ENCODE results near the gene SH3PXD2A. TPM values are rescaled to one million over a fixed set of nuclear protein-coding genes. Genes with fewer than 3 reads are reported as not detected.

SH3PXD2A gene
- total and polyA plus RNA-seq, 2 experiments from 2014 or later: 1.8 to 5.0 TPM

GRCh38 chr10:103766751-103767505 is 88.4 kb downstream of the SH3PXD2A start (continued):
- TF ChIP-seq, protein P1, sequence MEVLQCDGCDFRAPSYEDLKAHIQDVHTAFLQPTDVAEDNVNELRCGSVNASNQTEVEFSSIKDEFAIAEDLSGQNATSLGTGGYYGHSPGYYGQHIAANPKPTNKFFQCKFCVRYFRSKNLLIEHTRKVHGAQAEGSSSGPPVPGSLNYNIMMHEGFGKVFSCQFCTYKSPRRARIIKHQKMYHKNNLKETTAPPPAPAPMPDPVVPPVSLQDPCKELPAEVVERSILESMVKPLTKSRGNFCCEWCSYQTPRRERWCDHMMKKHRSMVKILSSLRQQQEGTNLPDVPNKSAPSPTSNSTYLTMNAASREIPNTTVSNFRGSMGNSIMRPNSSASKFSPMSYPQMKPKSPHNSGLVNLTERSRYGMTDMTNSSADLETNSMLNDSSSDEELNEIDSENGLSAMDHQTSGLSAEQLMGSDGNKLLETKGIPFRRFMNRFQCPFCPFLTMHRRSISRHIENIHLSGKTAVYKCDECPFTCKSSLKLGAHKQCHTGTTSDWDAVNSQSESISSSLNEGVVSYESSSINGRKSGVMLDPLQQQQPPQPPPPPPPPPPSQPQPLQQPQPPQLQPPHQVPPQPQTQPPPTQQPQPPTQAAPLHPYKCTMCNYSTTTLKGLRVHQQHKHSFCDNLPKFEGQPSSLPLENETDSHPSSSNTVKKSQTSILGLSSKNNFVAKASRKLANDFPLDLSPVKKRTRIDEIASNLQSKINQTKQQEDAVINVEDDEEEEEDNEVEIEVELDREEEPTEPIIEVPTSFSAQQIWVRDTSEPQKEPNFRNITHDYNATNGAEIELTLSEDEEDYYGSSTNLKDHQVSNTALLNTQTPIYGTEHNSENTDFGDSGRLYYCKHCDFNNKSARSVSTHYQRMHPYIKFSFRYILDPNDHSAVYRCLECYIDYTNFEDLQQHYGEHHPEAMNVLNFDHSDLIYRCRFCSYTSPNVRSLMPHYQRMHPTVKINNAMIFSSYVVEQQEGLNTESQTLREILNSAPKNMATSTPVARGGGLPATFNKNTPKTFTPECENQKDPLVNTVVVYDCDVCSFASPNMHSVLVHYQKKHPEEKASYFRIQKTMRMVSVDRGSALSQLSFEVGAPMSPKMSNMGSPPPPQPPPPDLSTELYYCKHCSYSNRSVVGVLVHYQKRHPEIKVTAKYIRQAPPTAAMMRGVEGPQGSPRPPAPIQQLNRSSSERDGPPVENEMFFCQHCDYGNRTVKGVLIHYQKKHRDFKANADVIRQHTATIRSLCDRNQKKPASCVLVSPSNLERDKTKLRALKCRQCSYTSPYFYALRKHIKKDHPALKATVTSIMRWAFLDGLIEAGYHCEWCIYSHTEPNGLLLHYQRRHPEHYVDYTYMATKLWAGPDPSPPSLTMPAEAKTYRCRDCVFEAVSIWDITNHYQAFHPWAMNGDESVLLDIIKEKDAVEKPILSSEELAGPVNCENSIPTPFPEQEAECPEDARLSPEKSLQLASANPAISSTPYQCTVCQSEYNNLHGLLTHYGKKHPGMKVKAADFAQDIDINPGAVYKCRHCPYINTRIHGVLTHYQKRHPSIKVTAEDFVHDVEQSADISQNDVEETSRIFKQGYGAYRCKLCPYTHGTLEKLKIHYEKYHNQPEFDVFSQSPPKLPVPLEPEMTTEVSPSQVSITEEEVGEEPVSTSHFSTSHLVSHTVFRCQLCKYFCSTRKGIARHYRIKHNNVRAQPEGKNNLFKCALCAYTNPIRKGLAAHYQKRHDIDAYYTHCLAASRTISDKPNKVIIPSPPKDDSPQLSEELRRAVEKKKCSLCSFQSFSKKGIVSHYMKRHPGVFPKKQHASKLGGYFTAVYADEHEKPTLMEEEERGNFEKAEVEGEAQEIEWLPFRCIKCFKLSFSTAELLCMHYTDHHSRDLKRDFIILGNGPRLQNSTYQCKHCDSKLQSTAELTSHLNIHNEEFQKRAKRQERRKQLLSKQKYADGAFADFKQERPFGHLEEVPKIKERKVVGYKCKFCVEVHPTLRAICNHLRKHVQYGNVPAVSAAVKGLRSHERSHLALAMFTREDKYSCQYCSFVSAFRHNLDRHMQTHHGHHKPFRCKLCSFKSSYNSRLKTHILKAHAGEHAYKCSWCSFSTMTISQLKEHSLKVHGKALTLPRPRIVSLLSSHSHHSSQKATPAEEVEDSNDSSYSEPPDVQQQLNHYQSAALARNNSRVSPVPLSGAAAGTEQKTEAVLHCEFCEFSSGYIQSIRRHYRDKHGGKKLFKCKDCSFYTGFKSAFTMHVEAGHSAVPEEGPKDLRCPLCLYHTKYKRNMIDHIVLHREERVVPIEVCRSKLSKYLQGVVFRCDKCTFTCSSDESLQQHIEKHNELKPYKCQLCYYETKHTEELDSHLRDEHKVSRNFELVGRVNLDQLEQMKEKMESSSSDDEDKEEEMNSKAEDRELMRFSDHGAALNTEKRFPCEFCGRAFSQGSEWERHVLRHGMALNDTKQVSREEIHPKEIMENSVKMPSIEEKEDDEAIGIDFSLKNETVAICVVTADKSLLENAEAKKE (CRISPR knock-in tag; IDR thresholded peaks at IDR 0.05): no peak
- TF ChIP-seq ZNF331 (CRISPR knock-in tag; IDR thresholded peaks at IDR 0.05; ENCODE audit: low read depth) (no peak), NANOG (IDR thresholded peaks at IDR 0.05; ENCODE audit: borderline replicate concordance) (no peak)
- TF ChIP-seq, protein P2, sequence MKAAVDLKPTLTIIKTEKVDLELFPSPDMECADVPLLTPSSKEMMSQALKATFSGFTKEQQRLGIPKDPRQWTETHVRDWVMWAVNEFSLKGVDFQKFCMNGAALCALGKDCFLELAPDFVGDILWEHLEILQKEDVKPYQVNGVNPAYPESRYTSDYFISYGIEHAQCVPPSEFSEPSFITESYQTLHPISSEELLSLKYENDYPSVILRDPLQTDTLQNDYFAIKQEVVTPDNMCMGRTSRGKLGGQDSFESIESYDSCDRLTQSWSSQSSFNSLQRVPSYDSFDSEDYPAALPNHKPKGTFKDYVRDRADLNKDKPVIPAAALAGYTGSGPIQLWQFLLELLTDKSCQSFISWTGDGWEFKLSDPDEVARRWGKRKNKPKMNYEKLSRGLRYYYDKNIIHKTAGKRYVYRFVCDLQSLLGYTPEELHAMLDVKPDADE (IDR thresholded peaks at IDR 0.05): no peak

DNA sequence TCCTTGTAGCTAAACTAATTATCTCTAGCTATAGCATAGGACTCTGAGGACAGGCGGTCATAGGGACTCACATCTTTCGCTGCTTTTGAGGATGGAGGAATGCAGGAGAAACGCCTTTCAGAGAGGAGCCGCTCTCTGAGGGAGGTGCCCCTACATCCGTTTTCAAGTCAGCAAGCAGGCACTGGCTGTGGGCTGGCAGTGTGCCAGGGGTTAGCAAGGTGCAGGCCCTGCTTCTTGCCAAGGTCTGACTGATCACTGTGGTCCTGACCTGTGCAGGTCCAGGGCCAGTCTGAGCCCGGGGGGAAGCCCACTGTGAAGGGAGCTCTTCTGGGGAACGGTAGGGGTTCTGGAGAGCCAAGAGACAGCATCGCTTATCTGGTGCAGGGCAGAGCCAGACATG is 89.4 kb downstream of the SH3PXD2A start:
- Mint-ChIP-seq H3K9me3 (no peaks in the 10 kb centered on the region), H3K27ac (no peak overlapping the region), H3K36me3 (ENCODE audit: low read depth) (no peaks in the 10 kb centered on the region), H3K27me3 (ENCODE audit: insufficient read depth, low read depth, poor library complexity) (peaks cover 6% of the 10 kb centered on the region), H3K4me1 (peaks cover 53% of the 10 kb centered on the region), H3K4me3 (no peak overlapping the region)
- H2AFZ ChIP-seq: no peak overlapping the region
- H3K27me3 ChIP-seq (ENCODE audit: insufficient read depth): no peaks in the 10 kb centered on the region
- TF ChIP-seq NANOG (IDR thresholded peaks at IDR 0.05; ENCODE audit: borderline replicate concordance) (no peak), ZNF114 (CRISPR knock-in tag; IDR thresholded peaks at IDR 0.05) (no peak), EZH2phosphoT487 (IDR thresholded peaks at IDR 0.05; ENCODE audit: unreplicated experiment) (no peak), EZH2 (IDR thresholded peaks at IDR 0.05; ENCODE audit: low read depth, unreplicated experiment) (no peak), ZNF331 (CRISPR knock-in tag; IDR thresholded peaks at IDR 0.05; ENCODE audit: low read depth) (no peak)
- TF ChIP-seq, protein P2 (IDR thresholded peaks at IDR 0.05): no peak
- no peaks in the 10 kb centered on the region for H3K36me3 ChIP-seq (ENCODE audit: insufficient read depth)
- H3K79me2 ChIP-seq (replicated peaks; ENCODE audit: insufficient read depth): no peaks in the 10 kb centered on the region
- no peaks in the 10 kb centered on the region for H4K20me1 ChIP-seq (replicated peaks; ENCODE audit: insufficient read depth)
- H3K9me2 ChIP-seq (ENCODE audit: insufficient read depth): no peaks in the 10 kb centered on the region
- no peak overlapping the region for H3K4me3 ChIP-seq
- no peak overlapping the region for H3K4me2 ChIP-seq
- H3F3A ChIP-seq (replicated peaks; ENCODE audit: low read depth): no peaks in the 10 kb centered on the region
- H3K27ac ChIP-seq (ENCODE audit: low read depth): no peak overlapping the region
- H3K4me1 ChIP-seq (ENCODE audit: insufficient read depth): peaks cover 12% of the 10 kb centered on the region; the same call in 1 of the 2 replicates
- ATAC-seq (no peak), DNase-seq (ENCODE audit: low spot score) (no peak)
